Measurements from ENCODE around the gene PCYOX1L. TPM values are rescaled to one million over a fixed set of nuclear protein-coding genes. Genes with fewer than 3 reads are reported as not detected.

Gene PCYOX1L
- total and polyA plus RNA-seq, 2 of the 8 experiments (the other 6 are each of a cell fraction or from before 2014, with no cell fraction given) = 6.8 to 17.2 TPM

- no peak overlapping the region for H3K4me2 ChIP-seq (ENCODE audit: insufficient read depth in 1 of 2, low read depth in 2 of 2, low read length in 2 of 2)
- H3K23ac ChIP-seq (ENCODE audit: insufficient read length) = no peak overlapping the region
- no peaks in the 10 kb centered on the region for H3K23me2 ChIP-seq (ENCODE audit: low read depth, low read length)
- no peak overlapping the region for H4K5ac ChIP-seq (ENCODE audit: insufficient read length, low read depth, low read length)
- H2BK15ac ChIP-seq (ENCODE audit: low read length) = no peak overlapping the region
- no peaks in the 10 kb centered on the region for H3K36me3 ChIP-seq (ENCODE audit: control insufficient read depth in 2 of 4, insufficient read depth in 4 of 4, low read length in 3 of 4)
- no peak overlapping the region for H2BK12ac ChIP-seq (ENCODE audit: low read depth, low read length)
- H2BK5ac ChIP-seq (ENCODE audit: low read depth, low read length) = no peak overlapping the region
- H3K4me1 ChIP-seq (replicated peaks in 1 of 4; ENCODE audit: control insufficient read depth in 3 of 4, insufficient read depth in 4 of 4, low read length in 3 of 4) = peaks cover 0 to 6% (median 3%) of the 10 kb centered on the region in 4 experiments; a peak in 3 of 7 replicates
- no peak overlapping the region for H2AK5ac ChIP-seq (ENCODE audit: low read depth, low read length)
- no peak overlapping the region for H3K4me3 ChIP-seq (ENCODE audit: extremely low read depth in 1 of 4, insufficient read depth in 2 of 4, low read depth in 3 of 4, low read length in 4 of 4)
- H3K56ac ChIP-seq (replicated peaks; ENCODE audit: insufficient read length, low read depth, low read length) = no peak overlapping the region
- no peak overlapping the region for H3K18ac ChIP-seq (ENCODE audit: extremely low read depth, low read length)
- H3K27ac ChIP-seq (ENCODE audit: low read depth, low read length) = no peak overlapping the region
- no peak overlapping the region for H4K8ac ChIP-seq (ENCODE audit: extremely low read depth, insufficient read depth, low read length)
- FAIRE-seq = no peak
- CTCF ChIA-PET (ENCODE audit: partially characterized antibody) = interaction anchor here (0.7 to 3.2 kb wide), 13 partner anchors 8 to 122 kb away, joined by 3 to 32 read pairs (median 7); no protein-coding TSS in a partner anchor
- no peaks in the 10 kb centered on the region for H4K20me1 ChIP-seq (replicated peaks in 1 of 2; ENCODE audit: control insufficient read depth in 1 of 2, insufficient read depth in 2 of 2, low read length in 2 of 2)
- H2BK120ac ChIP-seq (replicated peaks; ENCODE audit: low read depth, low read length) = no peak overlapping the region
- H3K9me3 ChIP-seq (ENCODE audit: insufficient read depth in 2 of 2, low read depth in 1 of 2, low read length in 1 of 2) = no peaks in the 10 kb centered on the region
- no peak overlapping the region for H3K9ac ChIP-seq (replicated peaks in 1 of 4; ENCODE audit: extremely low read depth in 1 of 4, low read depth in 3 of 4, low read length in 3 of 4)
- POLR2A ChIA-PET (ENCODE audit: partially characterized antibody) = no interaction called here
- no peaks in the 10 kb centered on the region for H3K27me3 ChIP-seq (replicated peaks in 1 of 4; ENCODE audit: control insufficient read depth in 3 of 4, extremely low read depth in 1 of 4, insufficient read depth in 3 of 4, low read length in 3 of 4)
- H3K4ac ChIP-seq (replicated peaks; ENCODE audit: insufficient read length, low read depth, low read length) = no peak overlapping the region
- H3K14ac ChIP-seq (ENCODE audit: insufficient read length) = no peak overlapping the region
- H4K91ac ChIP-seq (replicated peaks; ENCODE audit: insufficient read length, low read length) = no peak overlapping the region
- no peak overlapping the region for H2BK20ac ChIP-seq (ENCODE audit: low read length)
- no peak overlapping the region for H2AFZ ChIP-seq (ENCODE audit: low read length)
- no peaks in the 10 kb centered on the region for H3K79me2 ChIP-seq (ENCODE audit: control insufficient read depth in 1 of 2, insufficient read depth in 2 of 2, low read length in 2 of 2)
- 90% methylated on average over 6 of the region's 6 CpGs; no CpG with 5 or more reads in 1 of the 2 experiments for WGBS, 2 experiments (ENCODE audit: extremely low coverage in 1 of 2, insufficient coverage in 1 of 2, insufficient read length in 1 of 2, insufficient replicate concordance in 2 of 2, low coverage in 1 of 2, low lambda C conversion rate in 2 of 2, missing lambda C conversion rate in 1 of 2)
- no peak for DNase-seq (ENCODE audit: low read depth in 1 of 2, low spot score in 2 of 2)
- H3K79me1 ChIP-seq (ENCODE audit: low read depth, low read length) = no peaks in the 10 kb centered on the region
- TF ChIP-seq BCL11A (IDR thresholded peaks at IDR 0.05; ENCODE audit: low read depth in 2 of 2, low read length in 2 of 2) = no peak
- no peak for TF ChIP-seq BACH1 (IDR thresholded peaks at IDR 0.05; ENCODE audit: low read length)
- TF ChIP-seq CTBP2 (IDR thresholded peaks at IDR 0.05; ENCODE audit: borderline replicate concordance, insufficient read depth, insufficient read length, low read length) = no peak
- no peak for TF ChIP-seq USF2 (IDR thresholded peaks at IDR 0.05; ENCODE audit: low read length)
- no peak for TF ChIP-seq KDM5A (IDR thresholded peaks at IDR 0.05; ENCODE audit: low read length)
- TF ChIP-seq ATF3 (IDR thresholded peaks at IDR 0.05; ENCODE audit: insufficient read depth, low read depth, low read length) = no peak
- TF ChIP-seq EGR1 (IDR thresholded peaks at IDR 0.05; ENCODE audit: borderline replicate concordance, low read depth, low read length) = no peak
- no peak for TF ChIP-seq SRF (IDR thresholded peaks at IDR 0.05; ENCODE audit: low read depth, low read length)
- no peak for TF ChIP-seq SIX5 (IDR thresholded peaks at IDR 0.05; ENCODE audit: low read depth, low read length)
- no peak for TF ChIP-seq TAF1 (IDR thresholded peaks at IDR 0.05; ENCODE audit: low read depth, low read length)
- TF ChIP-seq EZH2 (IDR thresholded peaks at IDR 0.05; ENCODE audit: low read depth, low read length, severe bottlenecking) = no peak
- no peak for TF ChIP-seq TCF12 (IDR thresholded peaks at IDR 0.05; ENCODE audit: low read depth, low read length)
Observed at GRCh38 chr5:149313151-149313841, 44.5 kb upstream of the PCYOX1L start.
